Effector CD4-positive, alpha-beta T cell (primary cell): ENCODE results near the gene PPP2R5B.

ENCODE experiments used
- DNase-seq: peaks from one replicate; pipeline ENCODE4 v3.0.0-alpha.2; 2020

The PPP2R5B gene

DNA sequence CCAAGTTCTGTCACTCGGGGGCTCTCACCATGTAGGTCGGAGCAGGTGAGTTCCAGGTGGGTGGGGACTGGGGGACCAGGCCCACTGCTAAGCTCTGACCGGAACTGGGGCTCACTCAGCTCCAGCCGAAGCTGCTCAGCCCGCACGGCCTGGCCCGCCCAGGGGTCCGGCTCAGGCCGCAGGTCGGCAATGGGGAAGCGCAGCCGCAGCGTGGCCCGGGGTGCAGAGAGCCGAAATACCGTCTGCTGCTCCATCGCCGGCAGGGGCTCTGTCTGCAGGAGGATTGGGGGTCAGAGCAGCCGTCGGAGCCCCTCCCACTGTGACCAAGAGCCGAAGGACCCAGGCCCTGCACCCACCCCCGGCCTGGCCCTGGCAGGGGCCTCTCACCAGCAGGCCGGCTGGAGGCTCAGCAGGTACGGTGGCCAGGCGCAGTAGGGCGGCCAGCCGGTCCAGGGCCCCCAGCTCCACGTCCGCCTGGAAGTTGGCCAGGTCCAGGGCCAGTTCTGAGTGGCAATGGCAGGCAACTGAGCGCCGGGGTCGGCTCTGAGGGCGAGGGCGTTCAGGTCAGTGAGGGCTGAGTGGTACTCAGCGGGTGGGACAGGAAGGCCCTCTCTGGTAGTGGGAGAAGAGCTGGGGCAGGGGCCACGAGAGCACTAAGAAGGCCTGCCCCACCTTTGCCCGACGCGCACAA is 14.7 kb upstream of the PPP2R5B start:
- no peak for DNase-seq

DNA sequence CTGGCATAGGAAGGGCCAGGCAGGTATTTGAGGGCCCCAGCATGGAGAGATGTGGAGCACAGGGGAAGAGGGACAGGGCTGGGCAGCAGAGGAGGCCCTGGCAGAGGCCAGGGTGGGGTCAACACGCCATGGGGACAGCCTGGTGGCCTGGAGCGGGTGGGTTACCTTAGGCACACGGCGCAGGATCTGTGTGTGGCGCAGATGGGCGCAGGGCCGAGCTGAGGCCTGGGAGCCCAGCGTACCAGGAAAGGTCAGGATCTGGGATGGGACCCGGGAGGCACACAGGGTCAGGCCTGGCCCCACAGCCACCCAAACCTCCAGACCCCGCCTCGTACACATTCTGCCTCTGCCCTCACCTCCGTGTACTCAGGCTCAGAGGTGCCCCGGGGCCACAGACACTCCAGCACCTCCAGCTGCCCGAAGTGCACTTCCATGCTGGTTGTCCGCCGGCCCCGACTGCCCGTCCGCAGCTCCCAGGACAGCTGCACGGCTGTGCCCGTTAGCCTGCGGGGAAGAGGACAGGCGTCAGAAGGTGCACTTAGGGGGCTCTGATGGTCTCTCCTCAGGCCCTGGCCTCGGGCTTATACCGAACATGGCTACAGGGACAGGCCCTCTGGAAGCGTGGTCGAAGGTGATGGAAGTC is 13.9 kb upstream of the PPP2R5B start:
- no peak for DNase-seq

DNA sequence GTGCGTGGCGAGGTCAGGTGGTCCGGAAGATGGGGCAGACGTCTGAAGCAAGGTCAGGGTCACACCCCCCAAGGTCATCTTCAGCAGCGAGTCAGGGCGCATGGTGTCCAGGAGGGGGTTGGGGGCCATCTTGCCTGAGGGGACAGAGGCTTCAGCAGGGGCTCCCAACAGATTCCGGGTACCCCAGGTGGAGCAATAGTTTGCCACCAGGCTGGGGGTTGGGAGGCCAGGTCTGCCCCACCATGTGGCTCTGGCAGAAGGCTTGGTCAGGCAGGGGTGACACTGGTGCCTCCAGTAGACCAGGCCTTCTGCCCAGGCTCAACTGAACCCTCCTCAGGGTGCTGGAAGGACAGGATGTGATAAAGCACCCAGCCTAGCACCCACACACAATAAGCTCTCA is 13.3 kb upstream of the PPP2R5B start:
- DNase-seq: no peak

DNA sequence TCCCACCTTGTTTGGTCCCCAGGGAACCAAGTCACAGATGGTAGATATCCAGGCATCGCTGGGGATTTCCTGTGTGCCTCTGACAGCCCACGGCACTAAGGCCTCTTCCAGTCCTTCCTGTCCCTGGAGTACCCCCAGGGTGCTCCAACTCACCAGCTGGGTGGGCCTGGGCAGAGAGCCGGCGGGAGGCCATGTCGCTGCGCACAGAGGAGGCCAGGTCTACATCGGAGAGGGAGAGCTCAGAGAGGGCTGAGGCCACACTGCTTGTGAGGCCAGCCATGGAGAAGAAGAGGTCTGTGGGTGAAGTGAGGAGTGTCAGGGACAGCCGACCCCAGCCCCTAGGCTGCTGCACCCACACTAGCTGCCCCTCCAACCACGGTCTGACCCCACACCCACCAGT is 12.8 kb upstream of the PPP2R5B start:
- DNase-seq: no peak

DNA sequence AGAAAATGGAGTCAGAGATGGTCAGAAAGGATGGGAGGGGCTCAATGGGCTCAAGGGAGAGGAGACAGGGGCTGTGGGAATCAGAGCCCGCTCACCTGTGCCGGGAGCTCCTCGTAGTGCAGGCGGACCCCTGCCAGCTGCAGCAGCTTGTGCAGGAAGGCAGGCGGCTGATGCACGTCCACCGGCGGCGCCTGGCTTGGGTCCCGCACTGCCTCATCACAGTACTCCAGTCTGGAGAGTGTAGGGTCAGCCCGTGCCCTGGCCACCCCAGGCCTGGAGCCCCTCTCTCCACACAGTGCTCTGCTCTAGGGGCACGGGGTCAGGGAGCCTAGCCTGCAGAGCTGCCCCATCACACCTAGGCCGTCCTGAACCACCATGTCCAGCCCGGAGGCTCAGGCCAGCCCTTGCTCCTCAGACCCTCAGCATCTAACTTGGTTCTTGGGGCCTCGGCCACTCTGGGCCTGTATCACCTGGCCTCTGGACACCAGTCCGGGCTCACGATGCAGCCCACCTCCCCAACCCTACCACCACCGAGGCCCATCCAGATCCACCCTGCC is 11.2 kb upstream of the PPP2R5B start:
- DNase-seq: no peak

DNA sequence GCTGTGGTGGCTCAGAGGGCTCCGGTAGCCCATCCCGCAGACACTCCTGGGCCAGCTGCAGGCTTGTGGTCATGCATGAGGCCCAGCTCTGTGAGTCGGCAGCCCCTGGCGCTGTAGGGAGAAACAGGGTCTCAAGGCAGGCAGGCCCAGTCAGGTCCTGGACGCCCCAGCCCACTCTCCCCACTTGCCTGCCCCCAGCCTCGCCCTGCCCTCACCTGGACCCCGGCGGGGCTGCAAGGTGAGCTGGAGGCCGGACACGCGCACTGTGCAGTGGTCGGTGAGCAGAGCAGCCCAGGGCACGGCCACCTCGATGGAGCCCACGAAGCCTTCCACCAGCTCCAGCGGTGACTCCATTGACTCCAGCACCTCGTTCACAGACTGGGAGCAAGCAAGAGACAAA is 10.4 kb upstream of the PPP2R5B start:
- DNase-seq: no peak

DNA sequence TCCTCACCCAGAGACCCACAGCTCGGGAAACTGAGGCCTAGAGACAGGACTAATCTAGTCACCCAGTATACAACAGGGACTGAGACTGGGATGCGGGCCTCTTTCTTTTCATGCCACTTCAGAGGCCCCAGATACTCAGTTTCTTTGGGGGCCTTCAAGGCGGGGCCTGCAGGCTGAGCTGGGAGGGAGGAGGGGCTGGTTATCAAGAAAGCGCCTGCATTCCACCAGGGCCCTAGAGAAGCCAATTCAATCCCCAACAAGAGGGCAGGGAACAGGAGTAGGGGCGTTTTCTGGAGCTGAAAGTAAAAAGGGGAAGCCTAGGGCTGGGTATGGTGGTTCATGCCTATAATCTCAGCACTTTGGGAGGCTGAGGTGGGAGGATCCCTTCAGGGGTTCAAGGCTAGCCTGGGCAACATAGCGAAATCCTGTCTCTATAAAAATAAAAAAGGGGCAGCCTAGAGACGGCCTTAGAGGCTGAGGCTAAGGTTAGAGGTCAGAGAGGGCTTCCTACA is 9.1 kb upstream of the PPP2R5B start:
- DNase-seq: no peak

DNA sequence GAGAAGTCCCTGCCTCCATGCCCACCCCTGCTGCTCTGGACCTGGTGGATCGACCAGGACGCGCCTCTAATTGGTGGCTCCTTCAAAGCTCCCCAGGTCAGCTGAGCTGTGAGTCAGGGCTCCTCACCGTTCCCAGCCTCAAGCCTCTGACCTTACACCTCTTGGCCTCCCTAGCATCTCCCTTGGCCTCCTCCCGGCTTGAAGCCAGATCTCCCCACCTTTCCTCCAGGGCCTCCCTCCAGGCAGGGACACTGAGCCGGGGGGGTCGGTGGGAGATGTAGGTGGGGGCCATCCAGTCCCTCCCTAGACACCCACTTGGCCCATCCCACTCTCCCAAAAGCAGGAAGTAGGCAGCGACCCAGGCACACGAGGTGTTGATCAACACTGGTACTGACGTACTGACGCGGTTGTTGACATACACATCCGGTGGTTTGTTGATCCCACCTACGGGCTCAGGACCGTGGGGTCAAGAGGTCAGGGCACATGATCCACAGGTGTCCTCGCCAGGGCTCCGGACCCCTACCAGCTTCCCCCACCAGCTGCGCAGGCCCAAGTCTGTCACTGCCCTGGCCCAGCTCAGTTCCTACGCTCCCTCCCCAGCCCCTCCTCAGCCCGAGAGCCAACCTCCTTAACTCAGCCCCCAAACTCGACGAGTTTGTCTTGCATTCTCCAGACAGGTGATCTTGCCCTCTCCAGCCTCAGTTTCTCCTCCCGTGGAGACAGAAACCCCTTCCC is 8.3 kb upstream of the PPP2R5B start:
- peak; percentile 24 for DNase-seq

DNA sequence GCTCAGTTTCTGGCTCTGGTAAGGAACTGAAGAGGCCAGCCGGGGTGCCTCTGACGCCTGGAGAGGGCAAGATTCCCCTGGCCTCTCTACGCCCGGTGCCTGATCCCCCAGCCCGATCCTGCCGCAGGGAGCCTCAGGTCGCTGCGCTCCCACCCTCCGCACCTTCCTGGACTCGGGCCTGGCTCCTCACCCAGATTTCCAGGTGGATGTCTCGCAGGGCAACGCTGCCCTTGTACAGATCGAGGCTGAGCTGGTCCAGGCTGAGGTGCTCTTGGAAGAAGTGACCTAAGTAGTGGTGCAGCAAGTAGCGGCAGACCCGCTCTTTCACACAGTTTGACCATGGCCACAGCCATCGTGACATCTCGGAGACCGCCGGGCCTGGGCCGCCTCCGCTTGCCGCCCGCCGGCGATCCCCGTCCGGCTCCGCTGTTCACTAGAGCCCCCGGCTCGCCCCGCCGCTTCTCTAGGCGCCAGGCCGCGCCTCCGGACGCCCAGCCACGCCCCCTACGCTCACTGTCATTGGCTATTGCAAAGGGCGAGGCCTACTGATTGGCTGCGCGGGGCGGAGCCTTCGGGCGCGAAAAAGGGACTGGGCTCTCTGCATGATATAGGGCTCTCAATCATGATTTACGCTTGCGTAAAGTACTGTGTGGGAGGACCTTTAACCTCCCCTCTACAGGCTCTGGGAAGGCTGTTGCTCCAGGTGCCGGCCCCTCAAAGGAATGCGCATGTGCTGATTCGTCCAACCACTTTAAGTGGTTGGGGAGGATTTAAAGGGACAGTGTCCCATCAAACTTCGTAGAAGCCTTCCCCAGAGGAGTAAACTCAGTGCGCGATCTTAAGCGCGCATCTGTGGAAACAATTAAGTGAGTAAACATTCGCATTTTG is 7.5 kb upstream of the PPP2R5B start, which contains the start of gene ATG2A:
Gene ATG2A (minus strand): TSS at position 435 of the 888 bp plus-strand sequence. CDS start 74 bp downstream, at position 361.
- DNase-seq: peak; percentile 98

DNA sequence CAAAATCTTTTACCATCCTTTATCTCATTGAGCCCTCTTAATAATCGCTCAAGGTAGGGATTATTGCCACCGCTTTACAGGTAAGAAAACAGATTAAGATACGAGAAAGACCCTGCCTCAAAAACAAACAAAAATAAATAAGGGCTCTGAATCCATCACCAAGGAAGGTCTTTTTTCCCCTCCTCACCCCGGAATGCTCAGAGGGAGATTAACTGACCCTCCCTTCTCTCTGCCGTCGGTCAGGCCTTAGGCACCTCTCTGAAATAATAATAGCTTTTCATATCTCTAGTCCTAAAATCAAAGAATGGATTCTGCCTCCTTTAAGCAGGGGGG is 6.9 kb upstream of the PPP2R5B start:
- no peak for DNase-seq

DNA sequence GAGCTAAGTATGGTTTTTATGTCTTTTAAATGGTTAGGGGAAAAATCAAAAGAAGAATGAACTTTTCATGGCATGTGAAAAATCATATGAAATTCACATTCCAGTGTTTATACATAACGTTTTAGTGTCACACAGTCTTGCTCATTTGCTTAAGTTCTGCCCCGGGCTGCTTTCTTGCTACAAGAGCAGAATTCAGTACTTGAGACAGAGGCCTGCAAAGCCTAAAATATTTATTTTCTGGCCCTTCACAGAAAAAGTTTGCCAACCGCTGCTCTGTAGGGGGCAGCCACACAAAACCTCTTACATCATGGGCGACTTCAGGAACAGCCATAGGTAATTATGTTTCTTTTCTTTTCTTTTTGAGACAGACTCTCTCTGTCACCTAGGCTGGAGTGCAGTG is 6.5 kb upstream of the PPP2R5B start:
- no peak for DNase-seq

DNA sequence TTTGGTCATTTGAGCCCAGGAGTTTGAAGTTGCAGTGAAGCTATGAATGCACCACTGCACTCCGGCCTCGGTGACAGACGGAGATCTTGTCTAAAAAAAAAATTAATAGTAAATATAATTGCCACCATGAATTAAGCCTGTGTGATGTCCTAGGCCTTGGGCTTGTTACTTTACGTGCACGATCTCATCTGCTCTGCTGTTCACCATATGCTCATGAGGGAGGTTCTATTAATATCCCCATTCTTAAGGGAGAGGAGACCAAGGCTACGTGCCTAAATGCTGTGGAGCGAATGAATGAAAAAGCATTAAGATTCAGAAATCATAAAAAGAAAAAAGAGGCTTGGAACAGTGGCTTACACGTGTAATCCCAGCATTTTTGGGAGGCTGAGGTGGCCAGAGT is 4.9 kb upstream of the PPP2R5B start:
- no peak for DNase-seq

DNA sequence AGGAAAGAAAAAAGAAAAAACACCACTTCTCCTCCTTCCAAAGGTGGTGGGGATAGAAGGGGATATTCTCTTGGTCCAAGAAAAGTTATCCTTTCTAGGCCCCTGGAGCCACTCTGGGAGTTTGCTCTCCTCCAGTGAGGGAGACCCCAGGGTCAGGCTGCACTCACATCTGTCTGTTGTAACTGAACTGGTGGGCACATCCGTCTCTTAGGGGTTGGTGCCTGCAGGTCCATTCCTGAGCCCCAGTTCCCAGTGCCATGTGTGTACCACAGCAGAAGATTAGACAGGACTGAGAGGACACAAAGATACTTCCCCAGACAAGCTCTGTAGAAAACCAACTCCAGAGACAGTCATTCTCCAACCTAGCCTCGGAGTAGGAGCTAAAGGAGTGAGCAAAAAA is 4.4 kb upstream of the PPP2R5B start:
- no peak for DNase-seq

DNA sequence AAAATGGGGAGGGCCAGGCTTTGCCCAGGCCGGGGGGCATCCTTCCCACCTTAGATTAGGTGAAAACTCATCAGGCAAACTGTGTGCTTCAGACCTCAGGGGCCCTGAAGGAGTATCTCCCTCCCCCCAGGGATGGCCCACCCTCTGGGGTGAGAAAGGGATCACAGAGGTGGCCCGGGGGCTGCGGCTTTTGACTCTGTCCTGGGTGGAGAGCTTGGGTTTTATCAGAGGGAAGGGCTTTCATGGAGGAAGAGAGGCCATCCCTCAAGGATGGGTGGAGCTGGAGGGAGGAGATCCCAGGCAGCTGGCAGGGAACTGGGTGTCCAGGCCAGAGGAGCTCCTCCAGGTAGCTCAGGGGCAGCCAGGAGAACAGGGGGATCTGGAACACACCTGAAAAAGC is 3.1 kb upstream of the PPP2R5B start:
- DNase-seq: no peak

DNA sequence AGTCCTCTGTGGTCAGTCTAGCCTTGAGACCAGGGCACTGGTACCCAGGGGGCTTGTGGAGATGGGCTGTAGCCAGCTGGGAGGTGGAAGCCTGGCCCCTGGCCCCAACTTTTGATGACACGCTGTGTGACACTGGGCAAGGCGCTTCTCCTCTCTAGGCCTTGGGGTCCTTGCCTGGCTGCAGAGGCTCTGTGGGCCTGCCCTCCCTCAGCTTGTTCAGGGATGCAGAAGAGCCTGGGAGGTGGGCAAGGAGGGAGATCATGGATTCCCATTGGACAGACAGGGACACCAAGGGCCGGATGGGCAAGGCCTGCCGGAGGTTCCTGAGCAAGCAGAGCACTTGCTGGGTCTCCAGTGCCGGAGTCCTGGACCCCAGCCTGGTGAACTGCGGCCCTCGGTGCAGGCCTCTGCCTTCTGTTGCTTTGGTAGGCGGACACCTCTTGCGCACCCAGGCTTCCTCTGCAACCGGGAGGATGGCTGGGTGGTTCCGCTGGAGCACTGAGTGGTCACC is 1.3 kb upstream of the PPP2R5B start:
- DNase-seq: no peak

DNA sequence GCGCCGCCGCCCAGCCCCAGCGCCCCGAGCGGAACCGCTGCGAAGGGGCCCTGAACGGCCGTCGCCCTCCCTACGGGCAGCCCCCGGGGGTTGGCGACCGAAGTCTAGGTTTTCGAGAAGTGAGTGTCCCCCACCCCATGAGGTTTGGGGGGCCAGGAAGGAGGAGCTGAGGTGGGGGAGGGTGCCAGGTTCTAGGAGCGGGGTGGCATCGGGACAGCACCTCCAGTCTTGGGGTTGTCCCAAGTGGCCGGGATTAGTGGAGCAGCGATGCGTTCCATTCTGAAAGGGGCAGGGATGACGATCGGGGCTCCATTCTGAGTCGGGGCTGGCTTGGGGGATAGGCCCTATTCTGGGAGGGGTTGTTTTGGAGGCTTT is 408 bp downstream of the PPP2R5B start:
- no peak for DNase-seq

DNA sequence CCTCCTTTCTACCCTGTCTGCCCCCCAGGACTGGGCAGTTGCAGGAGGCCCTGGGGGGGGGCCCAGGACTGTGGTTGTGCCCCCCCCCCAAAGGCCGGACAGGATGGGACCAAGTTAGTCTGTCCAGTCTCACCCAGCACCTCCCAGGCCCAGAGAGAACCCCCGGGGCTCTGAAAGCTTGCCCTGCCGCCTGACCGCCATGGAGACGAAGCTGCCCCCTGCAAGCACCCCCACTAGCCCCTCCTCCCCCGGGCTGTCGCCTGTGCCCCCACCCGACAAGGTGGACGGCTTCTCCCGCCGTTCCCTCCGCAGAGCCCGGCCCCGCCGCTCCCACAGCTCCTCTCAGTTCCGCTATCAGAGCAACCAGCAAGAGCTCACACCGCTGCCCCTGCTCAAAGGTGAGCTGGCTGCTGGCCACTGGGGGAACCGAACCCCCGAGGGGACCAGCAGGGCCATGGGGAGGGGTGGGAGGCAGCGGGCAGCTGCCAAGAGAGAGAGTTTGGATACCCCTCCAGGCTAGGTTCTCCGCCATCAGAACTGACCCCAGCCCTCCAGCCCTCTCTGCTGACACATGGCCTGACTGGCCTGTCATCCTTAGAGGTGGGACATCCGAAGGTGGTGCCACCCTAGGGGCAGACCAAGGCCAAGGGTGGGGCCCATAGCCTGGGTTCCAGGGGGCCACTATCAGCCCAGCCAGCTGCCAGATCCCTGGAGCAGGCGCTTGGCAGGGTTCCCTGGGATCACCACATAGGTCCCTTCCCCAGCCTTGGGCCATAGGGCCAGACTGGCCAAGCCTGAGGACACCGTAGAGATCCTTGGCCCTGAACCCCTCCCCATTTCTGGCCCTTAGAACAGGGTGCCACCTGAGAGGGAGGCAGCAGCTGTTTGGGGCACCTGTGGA is 1.3 kb downstream of the PPP2R5B start:
- DNase-seq: no peak

DNA sequence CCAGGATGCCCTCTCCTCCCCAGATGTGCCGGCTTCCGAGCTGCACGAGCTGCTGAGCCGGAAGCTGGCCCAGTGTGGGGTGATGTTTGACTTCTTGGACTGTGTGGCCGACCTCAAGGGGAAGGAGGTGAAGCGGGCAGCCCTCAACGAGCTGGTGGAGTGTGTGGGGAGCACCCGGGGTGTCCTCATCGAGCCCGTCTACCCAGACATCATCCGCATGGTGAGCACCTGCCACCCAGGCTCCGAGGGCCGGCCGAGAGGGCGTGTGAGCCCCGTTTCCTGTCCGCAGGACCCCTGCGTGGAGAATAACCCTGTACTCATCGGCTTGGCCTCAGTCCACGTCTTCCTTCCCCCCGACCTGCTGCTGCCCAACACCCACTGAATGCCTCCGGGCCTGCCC is 2.2 kb downstream of the PPP2R5B start:
- DNase-seq: no peak

DNA sequence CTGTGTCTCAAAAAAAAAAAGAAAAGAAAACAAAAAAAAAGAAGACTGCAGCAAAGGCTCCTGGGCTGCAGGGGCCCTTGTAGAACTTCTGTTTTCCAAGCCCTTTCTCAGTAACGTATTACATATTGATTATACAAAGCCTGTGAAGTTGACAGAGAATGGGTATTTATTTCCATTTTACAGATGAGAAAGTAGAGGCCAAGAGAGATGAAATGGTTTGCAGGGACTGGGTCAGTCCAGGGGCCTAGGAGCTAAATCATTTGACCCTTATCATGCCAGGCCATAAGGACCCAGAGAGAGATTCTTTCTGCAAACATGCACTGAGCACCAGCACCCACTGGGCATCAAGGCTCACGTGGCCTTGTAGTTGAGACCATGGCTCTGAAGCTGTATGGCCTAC is 4.5 kb downstream of the PPP2R5B start:
- no peak for DNase-seq

DNA sequence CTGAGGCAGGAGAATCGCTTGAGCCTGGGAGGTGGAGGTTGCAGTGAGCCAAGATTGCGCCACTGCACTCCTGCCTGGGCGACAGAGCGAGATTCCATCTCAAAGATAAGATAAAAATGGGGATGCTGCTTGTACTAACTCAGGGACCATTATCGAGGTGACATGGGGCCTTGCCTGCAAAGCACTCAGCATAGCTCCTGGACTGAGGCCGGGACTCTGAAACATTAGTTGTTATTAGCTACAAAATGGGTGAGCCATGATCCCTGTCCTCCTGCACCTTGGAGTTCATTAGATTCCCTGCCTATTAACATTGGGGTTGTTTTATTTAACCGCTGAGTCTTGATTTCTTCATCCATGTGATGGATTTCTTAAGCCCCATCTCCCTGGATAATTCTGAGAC is 5.1 kb downstream of the PPP2R5B start:
- no peak for DNase-seq

DNA sequence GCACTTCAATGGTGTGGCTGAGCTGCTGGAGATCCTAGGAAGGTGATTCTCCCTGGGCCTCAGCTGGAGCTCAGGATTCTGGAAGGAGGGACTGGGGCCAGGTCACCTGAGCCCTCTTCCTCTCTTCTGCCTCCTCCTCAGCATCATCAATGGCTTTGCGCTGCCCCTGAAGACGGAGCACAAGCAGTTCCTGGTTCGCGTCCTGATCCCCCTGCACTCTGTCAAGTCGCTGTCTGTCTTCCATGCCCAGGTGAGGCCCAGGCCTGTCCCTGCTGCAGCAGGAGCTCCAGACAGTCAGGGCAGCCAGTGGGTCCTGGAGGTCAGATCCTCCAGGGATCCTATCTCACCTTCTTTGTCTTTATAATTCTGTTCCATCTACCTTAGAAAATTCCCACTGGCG is 5.9 kb downstream of the PPP2R5B start:
- no peak for DNase-seq
